GM12873 (cell line): ENCODE measurements around the gene GRIK2.

Experiments
- CTCF ChIP-seq: IDR thresholded peaks from 2 replicates; pipeline ENCODE4 v1.5.1; 2012; ENCODE audit warnings: low read depth, mild to moderate bottlenecking, moderate library complexity, low read length, control low read depth; ENCODE audit not compliant: insufficient read depth; ENCODE audit errors: missing control alignments

Gene GRIK2

GRCh38 chr6:101458336-101458735, 64.8 kb downstream of the GRIK2 start:
- no peak for TF ChIP-seq CTCF

- no peak for TF ChIP-seq CTCF
Observed at GRCh38 chr6:101458826-101459225, 65.3 kb downstream of the GRIK2 start.

- TF ChIP-seq CTCF, result no peak
Observed at GRCh38 chr6:101462576-101462975, 69.1 kb downstream of the GRIK2 start.

GRCh38 chr6:101465863-101466262, 72.4 kb downstream of the GRIK2 start:
- TF ChIP-seq CTCF, result no peak

GRCh38 chr6:101477436-101477835, 83.9 kb downstream of the GRIK2 start:
- no peak for TF ChIP-seq CTCF

GRCh38 chr6:101478891-101479290, 85.4 kb downstream of the GRIK2 start:
- TF ChIP-seq CTCF, result no peak

GRCh38 chr6:101482606-101483005, 89.1 kb downstream of the GRIK2 start:
- TF ChIP-seq CTCF, result no peak
